GM12891 (cell line): ENCODE measurements around the gene MARK3.

Source experiments
- PAX5 ChIP-seq: IDR thresholded peaks from 2 replicates; pipeline ENCODE4 v1.6.1; 2011; ENCODE audit warnings: low read length, moderate library complexity, mild to moderate bottlenecking; ENCODE audit not compliant: insufficient read depth, severe bottlenecking
- POLR2A ChIP-seq: IDR thresholded peaks from 2 replicates; pipeline ENCODE4 v1.6.1; 2011; ENCODE audit warnings: low read depth, low read length, control low read depth
- POLR2AphosphoS5 ChIP-seq: IDR thresholded peaks from 2 replicates; pipeline ENCODE4 v1.6.1; 2011; ENCODE audit warnings: low read depth, low read length, control low read depth
- POU2F2 ChIP-seq: IDR thresholded peaks from 2 replicates; pipeline ENCODE4 v1.6.1; 2011; ENCODE audit warnings: low read depth, mild to moderate bottlenecking, control low read depth, low read length, moderate library complexity
- SPI1 ChIP-seq: IDR thresholded peaks from 2 replicates; pipeline ENCODE4 v1.6.1; 2011; ENCODE audit warnings: low read depth, low read length, control low read depth
- TAF1 ChIP-seq: IDR thresholded peaks from 2 replicates; pipeline ENCODE4 v1.6.1; 2011; ENCODE audit warnings: low read depth, low read length, control low read depth

- TF ChIP-seq POLR2AphosphoS5: no peak
- TF ChIP-seq TAF1: no peak
- no peak for TF ChIP-seq POLR2A
- no peak for TF ChIP-seq SPI1
- TF ChIP-seq PAX5: no peak
- no peak for TF ChIP-seq POU2F2
Observed at GRCh38 chr14:103517174-103517566, 132.0 kb downstream of the MARK3 start.
